Measurements from ENCODE around the gene CDT1.

DNA sequence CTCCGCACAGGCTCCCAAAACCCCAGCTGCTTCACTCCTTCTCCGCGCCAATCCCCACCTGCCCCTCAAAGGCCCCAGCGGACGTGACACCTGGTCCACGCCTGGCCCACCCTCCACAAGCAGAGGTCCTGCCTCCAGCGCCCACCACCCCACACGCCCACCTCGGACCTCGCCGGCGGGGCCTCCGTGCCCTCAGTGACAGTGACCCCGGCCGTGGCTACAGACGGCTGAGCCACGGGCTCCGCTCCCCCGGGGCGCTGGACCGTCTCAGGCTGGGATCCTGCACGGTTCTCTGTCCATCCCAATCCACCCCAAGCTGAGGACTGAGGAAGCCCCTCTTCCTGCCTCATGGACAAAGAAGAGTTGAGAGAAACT, 43.6 kb upstream of the CDT1 start:
- TF ChIP-seq, protein P1, sequence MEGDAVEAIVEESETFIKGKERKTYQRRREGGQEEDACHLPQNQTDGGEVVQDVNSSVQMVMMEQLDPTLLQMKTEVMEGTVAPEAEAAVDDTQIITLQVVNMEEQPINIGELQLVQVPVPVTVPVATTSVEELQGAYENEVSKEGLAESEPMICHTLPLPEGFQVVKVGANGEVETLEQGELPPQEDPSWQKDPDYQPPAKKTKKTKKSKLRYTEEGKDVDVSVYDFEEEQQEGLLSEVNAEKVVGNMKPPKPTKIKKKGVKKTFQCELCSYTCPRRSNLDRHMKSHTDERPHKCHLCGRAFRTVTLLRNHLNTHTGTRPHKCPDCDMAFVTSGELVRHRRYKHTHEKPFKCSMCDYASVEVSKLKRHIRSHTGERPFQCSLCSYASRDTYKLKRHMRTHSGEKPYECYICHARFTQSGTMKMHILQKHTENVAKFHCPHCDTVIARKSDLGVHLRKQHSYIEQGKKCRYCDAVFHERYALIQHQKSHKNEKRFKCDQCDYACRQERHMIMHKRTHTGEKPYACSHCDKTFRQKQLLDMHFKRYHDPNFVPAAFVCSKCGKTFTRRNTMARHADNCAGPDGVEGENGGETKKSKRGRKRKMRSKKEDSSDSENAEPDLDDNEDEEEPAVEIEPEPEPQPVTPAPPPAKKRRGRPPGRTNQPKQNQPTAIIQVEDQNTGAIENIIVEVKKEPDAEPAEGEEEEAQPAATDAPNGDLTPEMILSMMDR (IDR thresholded peaks at IDR 0.05), result no peak
- no peak for TF ChIP-seq POLR2A (IDR thresholded peaks at IDR 0.05)
